Choroid plexus epithelial cell (primary cell): Measurements from ENCODE around the gene SOD2.
"Not testable (repeated sequence)": the region's sequence is repeated elsewhere in the genome, so short reads cannot be mapped to it uniquely, and the experiment has no call there.

Experiments used
- DNase-seq: peaks from one replicate; pipeline ENCODE4 v3.0.0-alpha.2; 2010; ENCODE audit warnings: low read depth
- H3K4me3 ChIP-seq: 2 replicates; pipeline ENCODE4 v1.5.1; 2011; ENCODE audit warnings: low read depth, mild to moderate bottlenecking, control low read depth, low read length, moderate library complexity
- TF ChIP-seq, protein P1 (sequence below): conservative IDR thresholded peaks from 2 replicates; pipeline ENCODE4 v1.5.1; 2011; ENCODE audit warnings: low read depth, mild to moderate bottlenecking, control low read depth, inconsistent platforms, low read length, moderate library complexity

Gene SOD2

DNA sequence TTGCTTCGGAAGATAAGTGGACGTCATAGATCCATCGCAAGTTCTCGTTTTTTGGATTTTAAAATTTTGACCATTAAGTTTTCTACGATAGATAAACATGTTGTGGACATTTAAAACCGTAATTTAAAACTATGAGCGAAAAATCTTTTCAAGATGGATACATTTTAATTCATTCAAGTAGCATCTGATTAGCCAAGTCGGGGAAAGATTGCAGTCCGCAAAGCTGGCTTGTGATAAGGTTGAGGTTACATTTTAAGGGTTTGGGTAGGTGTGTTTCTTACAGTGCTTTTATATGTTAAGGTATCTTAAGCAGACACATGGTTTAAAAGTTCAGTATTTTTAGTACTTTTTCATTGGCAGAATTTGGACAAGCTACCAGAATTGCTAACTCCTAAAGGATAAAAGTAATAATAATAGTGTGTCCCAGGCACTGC, 35.5 kb upstream of the SOD2 start:
- TF ChIP-seq, protein P1, sequence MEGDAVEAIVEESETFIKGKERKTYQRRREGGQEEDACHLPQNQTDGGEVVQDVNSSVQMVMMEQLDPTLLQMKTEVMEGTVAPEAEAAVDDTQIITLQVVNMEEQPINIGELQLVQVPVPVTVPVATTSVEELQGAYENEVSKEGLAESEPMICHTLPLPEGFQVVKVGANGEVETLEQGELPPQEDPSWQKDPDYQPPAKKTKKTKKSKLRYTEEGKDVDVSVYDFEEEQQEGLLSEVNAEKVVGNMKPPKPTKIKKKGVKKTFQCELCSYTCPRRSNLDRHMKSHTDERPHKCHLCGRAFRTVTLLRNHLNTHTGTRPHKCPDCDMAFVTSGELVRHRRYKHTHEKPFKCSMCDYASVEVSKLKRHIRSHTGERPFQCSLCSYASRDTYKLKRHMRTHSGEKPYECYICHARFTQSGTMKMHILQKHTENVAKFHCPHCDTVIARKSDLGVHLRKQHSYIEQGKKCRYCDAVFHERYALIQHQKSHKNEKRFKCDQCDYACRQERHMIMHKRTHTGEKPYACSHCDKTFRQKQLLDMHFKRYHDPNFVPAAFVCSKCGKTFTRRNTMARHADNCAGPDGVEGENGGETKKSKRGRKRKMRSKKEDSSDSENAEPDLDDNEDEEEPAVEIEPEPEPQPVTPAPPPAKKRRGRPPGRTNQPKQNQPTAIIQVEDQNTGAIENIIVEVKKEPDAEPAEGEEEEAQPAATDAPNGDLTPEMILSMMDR: no peak
- H3K4me3 ChIP-seq: peak overlapping the region; percentile 90
- no peak for DNase-seq

DNA sequence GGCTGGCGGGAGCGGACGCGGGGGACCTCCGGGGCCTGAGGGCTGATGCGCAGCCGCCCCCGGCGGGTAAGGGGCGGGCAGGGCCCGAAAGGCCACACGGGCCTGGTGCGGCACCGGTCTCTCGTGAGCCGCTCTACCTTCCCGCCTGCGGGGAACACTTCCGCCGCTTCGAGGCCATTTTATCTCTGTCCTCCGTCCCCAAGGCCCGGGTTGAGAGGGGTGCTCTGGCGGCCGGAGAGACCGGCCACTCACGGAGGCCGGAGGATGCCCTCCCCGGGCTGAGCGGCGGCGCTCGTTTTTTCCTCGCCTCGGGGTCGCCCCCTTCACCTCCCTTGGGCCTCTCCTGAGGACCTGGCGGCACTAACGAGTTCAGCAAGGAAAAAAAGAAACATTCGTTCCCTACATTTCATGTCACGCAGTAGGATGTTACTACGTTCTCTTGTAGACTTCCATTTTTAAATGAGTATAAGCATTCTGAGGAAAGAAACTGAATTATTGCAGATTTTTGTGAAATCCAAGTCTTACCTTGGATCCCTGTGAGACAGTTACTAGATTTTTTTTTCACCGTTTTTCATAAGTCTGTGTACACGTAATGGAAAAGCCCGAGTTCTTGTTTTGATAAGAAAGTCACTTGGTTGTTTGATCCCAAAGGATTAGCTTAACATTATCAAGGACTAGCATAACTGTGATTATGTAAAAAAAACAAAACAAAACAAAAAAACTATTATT, 34.8 kb upstream of the SOD2 start:
- peak; percentile 42 for DNase-seq
- TF ChIP-seq, protein P1: no peak
- H3K4me3 ChIP-seq: peak overlapping the region; percentile 90

DNA sequence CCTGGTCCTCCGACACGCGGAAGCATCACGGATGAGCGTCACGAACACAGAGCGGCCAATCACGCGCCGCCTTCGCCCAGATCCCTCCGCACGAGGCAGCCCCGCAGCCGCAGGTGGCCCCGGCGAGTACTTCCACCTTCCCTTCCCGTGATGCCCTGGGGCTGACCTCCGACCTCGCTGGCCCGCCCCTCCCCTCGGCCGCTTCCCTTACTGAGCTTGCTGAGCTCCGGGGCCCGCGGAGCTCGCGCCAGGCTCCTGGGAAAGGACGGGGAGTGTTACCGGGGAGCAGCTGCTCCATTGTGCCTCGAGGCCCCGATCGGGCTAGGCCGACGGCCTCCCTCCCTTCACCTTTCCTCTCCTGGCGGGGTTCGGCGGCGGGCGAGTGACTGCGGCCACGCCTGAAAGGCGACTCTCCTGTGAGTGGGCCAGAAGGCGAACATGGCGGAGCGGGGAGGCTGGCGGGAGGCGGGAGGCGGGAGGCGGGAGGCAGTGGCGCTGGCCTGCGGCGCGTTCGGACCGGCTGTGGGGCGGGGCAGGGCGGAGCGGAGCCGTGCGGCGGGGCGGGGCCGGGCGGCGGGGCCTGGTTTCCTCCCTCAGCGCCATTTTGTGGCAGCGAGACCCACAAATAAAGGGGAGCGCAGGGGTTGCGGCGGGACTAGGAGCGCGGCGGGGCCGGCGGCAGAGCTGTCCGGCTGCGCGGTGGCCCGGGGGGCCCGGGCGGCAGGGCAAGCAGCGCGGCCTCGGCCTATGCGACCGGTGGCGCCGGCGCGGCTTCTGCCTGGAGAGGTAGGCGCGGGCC, 34.1 kb upstream of the SOD2 start, which contains the start of gene WTAP:
Gene WTAP (plus strand): TSS at position 589 of the 799 bp plus-strand sequence. CDS start 8,760 bp downstream, outside the sequence.
- H3K4me3 ChIP-seq: peak within 1 kb of the TSS; percentile 90
- TF ChIP-seq, protein P1: no peak
- DNase-seq: peak; percentile 98

DNA sequence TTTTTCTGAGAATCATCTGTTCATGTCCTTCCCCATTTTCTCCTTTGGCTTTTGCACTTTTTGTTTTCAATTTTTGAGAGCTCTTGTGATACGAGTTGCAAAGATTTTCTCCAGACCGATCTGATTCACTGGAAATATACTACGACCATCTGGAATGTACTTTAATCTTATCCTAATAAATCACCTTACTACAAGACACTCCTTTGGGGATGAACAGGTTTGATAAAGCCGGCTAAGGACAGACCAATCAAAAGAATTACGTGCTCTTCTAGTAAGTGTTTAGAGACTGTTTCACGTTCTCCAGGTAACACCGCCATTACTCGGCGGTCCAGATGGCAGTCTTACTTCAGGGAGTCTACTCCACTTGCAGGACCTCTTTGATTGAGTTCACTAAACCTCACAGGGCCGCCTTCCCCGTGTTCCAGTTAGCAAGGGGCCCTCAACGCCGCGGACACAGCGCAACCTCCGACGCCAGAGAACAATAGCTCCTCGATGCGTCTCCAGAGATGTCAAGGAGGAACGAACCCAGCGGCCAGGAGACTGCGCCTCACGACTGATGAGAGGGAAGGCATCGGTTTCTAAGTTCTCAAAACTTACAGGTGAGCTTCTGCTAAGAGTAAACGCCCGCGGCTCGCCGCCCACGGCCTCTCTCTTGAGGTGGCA, 33.3 kb upstream of the SOD2 start:
- DNase-seq: no peak
- H3K4me3 ChIP-seq: peak overlapping the region; percentile 90
- TF ChIP-seq, protein P1: no peak

DNA sequence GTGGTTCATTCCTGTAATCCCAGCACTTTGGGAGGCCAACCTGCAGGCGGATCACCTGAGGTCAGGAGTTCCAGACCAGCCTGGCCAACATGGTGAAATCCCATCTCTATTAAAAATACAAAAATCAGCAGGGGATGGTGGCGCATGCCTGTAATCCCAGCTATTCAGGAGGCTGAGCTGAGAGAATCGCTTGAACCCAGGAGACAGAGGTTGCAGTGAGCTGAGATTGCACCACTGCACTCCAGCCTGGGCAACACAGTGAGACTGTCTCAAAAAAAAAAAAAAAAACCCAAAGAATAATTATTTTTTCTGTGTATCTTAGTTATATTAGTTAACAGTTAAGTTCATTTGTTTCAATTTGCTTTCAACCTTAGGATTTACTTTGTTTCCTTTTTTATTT, 32.2 kb upstream of the SOD2 start:
- not testable (repeated sequence) for DNase-seq, H3K4me3 ChIP-seq

DNA sequence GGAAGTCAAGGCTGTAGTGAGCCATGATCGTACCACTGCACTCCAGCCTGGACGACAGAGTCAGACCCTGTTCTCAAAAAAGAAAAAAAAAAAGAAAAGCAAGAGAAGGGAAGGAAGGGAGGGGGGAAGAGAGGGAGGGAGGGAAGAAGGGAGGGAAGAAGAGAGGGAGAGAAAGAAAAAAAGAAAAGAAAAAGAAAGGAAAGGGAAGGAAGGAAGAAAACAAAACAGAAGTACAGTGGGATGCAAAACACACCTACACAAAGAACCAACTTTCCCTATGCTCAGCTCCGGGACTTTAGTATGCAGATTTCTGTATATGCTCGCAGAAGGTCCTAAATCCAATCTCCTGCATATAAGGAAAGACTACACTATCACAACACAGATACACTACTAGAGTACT, 31.7 kb upstream of the SOD2 start:
- TF ChIP-seq, protein P1: no peak
- no peak for DNase-seq
- H3K4me3 ChIP-seq: no peak overlapping the region

DNA sequence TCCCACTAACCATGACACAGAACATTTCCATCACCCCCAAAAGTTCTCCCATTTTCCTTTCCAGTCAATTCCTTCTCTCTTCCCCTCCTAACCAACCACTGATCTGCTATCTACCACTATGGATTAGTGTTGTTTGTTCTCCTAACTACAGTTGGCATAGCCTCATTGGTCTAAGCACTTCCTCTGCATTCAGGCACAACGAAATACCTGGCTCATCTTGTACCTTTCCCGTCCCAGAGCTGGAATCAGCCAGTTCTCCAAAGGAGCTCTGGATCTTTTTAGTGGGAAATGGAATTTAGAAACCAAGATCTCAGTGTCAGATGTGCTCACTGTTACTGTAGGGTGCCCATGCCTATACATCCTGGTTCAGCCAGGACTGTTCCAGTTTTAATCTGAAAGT, 30.2 kb upstream of the SOD2 start:
- no peak for DNase-seq
- no peak overlapping the region for H3K4me3 ChIP-seq
- TF ChIP-seq, protein P1: no peak
